Liver (tissue), 9 donors: ENCODE measurements around the gene TMEM45A. TPM values are rescaled to one million over a fixed set of nuclear protein-coding genes. Genes with fewer than 3 reads are reported as not detected.

ENCODE experiments used
- DNase-seq: peaks from one replicate; pipeline ENCODE4 v3.0.0-alpha.2; 2017; ENCODE audit warnings: low spot score
- H3K27ac ChIP-seq, 2 donors: one replicate each; pipeline ENCODE4 v1.7.0; 2013; ENCODE audit warnings: inconsistent platforms in 2 of 2, low read length in 2 of 2, control low read depth in 1 of 2, low read depth in 1 of 2, mild to moderate bottlenecking in 1 of 2
- H3K27me3 ChIP-seq, 4 donors: one replicate each; pipeline versions ENCODE4 v1.6.1 to v1.7.0; 2013; ENCODE audit warnings: low read length in 3 of 4, inconsistent platforms in 1 of 4, mild to moderate bottlenecking in 1 of 4, moderate library complexity in 1 of 4; ENCODE audit not compliant: control insufficient read depth in 4 of 4, insufficient read depth in 4 of 4
- H3K36me3 ChIP-seq, 4 donors: one replicate each; pipeline versions ENCODE4 v1.6.1 to v1.7.0; 2013; ENCODE audit warnings: low read length in 3 of 4, mild to moderate bottlenecking in 3 of 4, low read depth in 1 of 4, moderate library complexity in 1 of 4; ENCODE audit not compliant: control insufficient read depth in 4 of 4, insufficient read depth in 3 of 4
- H3K4me1 ChIP-seq, 4 donors: one replicate each; pipeline versions ENCODE4 v1.6.1 to v1.7.0; 2013; ENCODE audit warnings: low read length in 3 of 4, mild to moderate bottlenecking in 3 of 4, moderate library complexity in 1 of 4; ENCODE audit not compliant: control insufficient read depth in 4 of 4, insufficient read depth in 4 of 4
- H3K4me3 ChIP-seq, 3 donors: one replicate each; pipeline versions ENCODE4 v1.6.1 to v1.7.0; 2013; ENCODE audit warnings: low read length in 3 of 3, control low read depth in 1 of 3, low read depth in 1 of 3, mild to moderate bottlenecking in 1 of 3
- H3K9ac ChIP-seq, 2 donors: one replicate each; pipeline ENCODE4 v1.7.0; 2013; ENCODE audit warnings: low read length in 2 of 2, mild to moderate bottlenecking in 2 of 2, moderate library complexity in 2 of 2, control low read depth in 1 of 2, low read depth in 1 of 2
- H3K9me3 ChIP-seq, 4 donors: one replicate each; pipeline versions ENCODE4 v1.6.1 to v1.7.0; 2013; ENCODE audit warnings: low read length in 3 of 4; ENCODE audit not compliant: control insufficient read depth in 4 of 4
- ATF3 ChIP-seq: IDR thresholded peaks from 2 replicates; pipeline ENCODE4 v1.6.1; 2016; ENCODE audit warnings: antibody characterized with exemption
- EGR1 ChIP-seq, 2 donors: IDR thresholded peaks; 2 replicates each; pipeline ENCODE4 v1.6.1; 2016 to 2018; ENCODE audit warnings: antibody characterized with exemption in 2 of 2, low read depth in 2 of 2
- FOXA1 ChIP-seq: IDR thresholded peaks from 2 replicates; pipeline ENCODE4 v1.6.1; 2016; ENCODE audit warnings: antibody characterized with exemption
- FOXA2 ChIP-seq: IDR thresholded peaks from 2 replicates; pipeline ENCODE4 v1.6.1; 2016; ENCODE audit warnings: antibody characterized with exemption
- GABPA ChIP-seq, 2 donors: IDR thresholded peaks in 1 of 2; conservative IDR thresholded peaks in 1 of 2; 2 replicates each; pipeline ENCODE4 v1.6.1; 2016; ENCODE audit warnings: antibody characterized with exemption in 2 of 2, mild to moderate bottlenecking in 1 of 2, moderate library complexity in 1 of 2
- HNF4A ChIP-seq, 2 donors: conservative IDR thresholded peaks; 2 replicates each; pipeline ENCODE4 v1.6.1; 2016; ENCODE audit warnings: antibody characterized with exemption in 2 of 2, mild to moderate bottlenecking in 2 of 2
- HNF4G ChIP-seq: IDR thresholded peaks from 2 replicates; pipeline ENCODE4 v1.6.1; 2016; ENCODE audit warnings: antibody characterized with exemption
- JUND ChIP-seq, 2 donors: IDR thresholded peaks; 2 replicates each; pipeline ENCODE4 v1.6.1; 2016; ENCODE audit warnings: antibody characterized with exemption in 2 of 2
- NR2F2 ChIP-seq: IDR thresholded peaks from 2 replicates; pipeline ENCODE4 v1.6.1; 2016; ENCODE audit warnings: antibody characterized with exemption
- RAD21 ChIP-seq, 2 donors: IDR thresholded peaks; 2 replicates each; pipeline ENCODE4 v1.6.1; 2016; ENCODE audit warnings: antibody characterized with exemption in 2 of 2, mild to moderate bottlenecking in 2 of 2
- RXRA ChIP-seq, 2 donors: IDR thresholded peaks; 2 replicates each; pipeline ENCODE4 v1.6.1; 2017 to 2018; ENCODE audit warnings: antibody characterized with exemption in 2 of 2, mild to moderate bottlenecking in 1 of 2
- SP1 ChIP-seq: IDR thresholded peaks from 2 replicates; pipeline ENCODE4 v1.6.1; 2018; ENCODE audit warnings: antibody characterized with exemption, mild to moderate bottlenecking
- TAF1 ChIP-seq: conservative IDR thresholded peaks from 2 replicates; pipeline ENCODE4 v1.6.1; 2016; ENCODE audit warnings: antibody characterized with exemption, mild to moderate bottlenecking
- YY1 ChIP-seq: IDR thresholded peaks from 2 replicates; pipeline ENCODE4 v1.6.1; 2016; ENCODE audit warnings: antibody characterized with exemption, mild to moderate bottlenecking
- ZBTB33 ChIP-seq: IDR thresholded peaks from 2 replicates; pipeline ENCODE4 v1.6.1; 2016; ENCODE audit warnings: antibody characterized with exemption
- WGBS: extraction: QIAGEN DNeasy Blood & Tissue Kit; methylation state at CpG from one replicate; pipeline ENCODE4 v1.1.7; 2013; 5-methylcytosine and 5-hydroxymethylcytosine counted together
- polyA plus RNA-seq, 2 donors: library from polyadenylated mRNA; stranded (reverse) in 1 of 2; unstranded in 1 of 2; fragments of 200-250 nt in 1 of 2; fragments of >200 nt in 1 of 2; fragmentation: Nextera tagmentation in 1 of 2; extraction: Ambion mirVana in 1 of 2; gene quantifications; one replicate each; pipeline versions ENCODE4 v1.2.1 to v1.2.3, GENCODE V29; 2013 to 2015
- total RNA-seq, 2 donors: library from RNA; depleted of rRNA; stranded (reverse); fragments of >200 nt; gene quantifications; one replicate each; pipeline ENCODE4 v1.2.3, GENCODE V29; 2014
- TF ChIP-seq, protein P1 (sequence below): IDR thresholded peaks from 2 replicates; pipeline ENCODE4 v1.6.1; 2016; ENCODE audit warnings: antibody characterized with exemption
- TF ChIP-seq, protein P2 (sequence below): IDR thresholded peaks from 2 replicates; pipeline ENCODE4 v1.6.1; 2016; ENCODE audit warnings: antibody characterized with exemption, mild to moderate bottlenecking
- TF ChIP-seq, protein P3 (sequence below): fragments of 150-350 bp; IDR thresholded peaks from 2 replicates; pipeline ENCODE4 v1.5.1; 2017; ENCODE audit warnings: improper control_type of control experiment, low read depth, low read length; ENCODE audit not compliant: missing input control
- donor health status: healthy.
- donor health status: healthy.
- donor health status: healthy.
- donor health status: healthy.
- donor health status: healthy.

The TMEM45A gene
- total and polyA plus RNA-seq, 4 donors = 7.1 to 65.8 (median 45.1) TPM

DNA sequence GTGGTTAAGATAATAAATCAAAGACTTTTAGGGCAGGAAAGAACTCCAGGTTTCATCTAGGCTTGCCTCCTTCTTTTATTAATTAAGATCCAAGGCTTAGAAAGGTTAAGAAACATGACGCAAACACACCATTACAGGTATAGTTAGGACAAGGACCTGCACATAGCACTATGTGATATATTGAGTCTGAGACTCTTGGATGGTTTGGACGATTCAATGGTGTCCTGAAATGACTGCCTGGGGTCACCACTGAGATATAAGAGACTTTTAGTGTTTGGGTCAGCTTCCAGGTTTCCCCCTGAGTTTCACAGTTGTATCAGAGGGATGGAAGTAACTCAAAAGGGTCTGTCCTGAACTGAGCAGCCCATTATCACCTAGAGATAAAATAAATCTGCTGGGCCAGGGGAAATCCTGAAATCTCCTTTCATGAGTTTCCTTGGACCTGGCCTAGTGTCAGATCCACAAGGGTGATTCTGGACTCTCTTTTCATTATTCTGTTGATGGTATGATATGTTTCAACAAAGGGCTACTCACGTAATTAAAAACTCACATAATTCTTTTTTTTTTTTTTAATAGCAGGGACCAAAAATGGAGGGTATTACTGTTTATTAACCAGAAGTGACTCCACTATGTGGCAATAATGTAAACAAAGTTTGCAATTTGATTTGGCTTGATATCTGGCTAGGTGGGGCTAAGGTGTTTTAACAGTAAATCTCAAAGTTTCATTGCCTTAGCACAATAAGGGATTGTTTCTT, 61.4 kb downstream of the TMEM45A start:
- Histone ChIP-seq H3K27me3 (no peaks in the 10 kb centered on the region), H3K9me3 (no peaks in the 10 kb centered on the region), H3K27ac (peak overlapping the region; percentile 76 to 78), H3K4me1 (peaks cover 0 to 15% (median 5%) of the 10 kb centered on the region in 4 donors), H3K9ac (no peak overlapping the region), H3K36me3 (peaks cover 0 to 6% (median 0%) of the 10 kb centered on the region in 4 donors), H3K4me3 (no peak overlapping the region)
- DNase-seq = no peak
- TF ChIP-seq FOXA1 (peak; percentile 44), EGR1 (IDR thresholded peaks at IDR 0.05; ENCODE audit: low read depth in 2 of 2) (no peak), YY1 (peak; percentile 93), ZBTB33 (peak; percentile 40), NR2F2 (no peak), RAD21 (IDR thresholded peaks at IDR 0.05) (peak; percentile 8 to 39), ATF3 (peak; percentile 44), HNF4A (conservative IDR thresholded peaks at IDR 0.05) (peak in 1 of 2 donors; percentile 60), SP1 (no peak), RXRA (IDR thresholded peaks at IDR 0.05) (peak in 1 of 2 donors; percentile 69), GABPA (IDR thresholded peaks at IDR 0.05 in 1 of 2, conservative IDR thresholded peaks at IDR 0.05 in 1 of 2) (no peak), FOXA2 (peak; percentile 71), JUND (IDR thresholded peaks at IDR 0.05) (peak in 1 of 2 donors; percentile 75), HNF4G (no peak), TAF1 (no peak)
- TF ChIP-seq, protein P1, sequence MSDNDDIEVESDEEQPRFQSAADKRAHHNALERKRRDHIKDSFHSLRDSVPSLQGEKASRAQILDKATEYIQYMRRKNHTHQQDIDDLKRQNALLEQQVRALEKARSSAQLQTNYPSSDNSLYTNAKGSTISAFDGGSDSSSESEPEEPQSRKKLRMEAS = peak; percentile 76
- TF ChIP-seq, protein P2, sequence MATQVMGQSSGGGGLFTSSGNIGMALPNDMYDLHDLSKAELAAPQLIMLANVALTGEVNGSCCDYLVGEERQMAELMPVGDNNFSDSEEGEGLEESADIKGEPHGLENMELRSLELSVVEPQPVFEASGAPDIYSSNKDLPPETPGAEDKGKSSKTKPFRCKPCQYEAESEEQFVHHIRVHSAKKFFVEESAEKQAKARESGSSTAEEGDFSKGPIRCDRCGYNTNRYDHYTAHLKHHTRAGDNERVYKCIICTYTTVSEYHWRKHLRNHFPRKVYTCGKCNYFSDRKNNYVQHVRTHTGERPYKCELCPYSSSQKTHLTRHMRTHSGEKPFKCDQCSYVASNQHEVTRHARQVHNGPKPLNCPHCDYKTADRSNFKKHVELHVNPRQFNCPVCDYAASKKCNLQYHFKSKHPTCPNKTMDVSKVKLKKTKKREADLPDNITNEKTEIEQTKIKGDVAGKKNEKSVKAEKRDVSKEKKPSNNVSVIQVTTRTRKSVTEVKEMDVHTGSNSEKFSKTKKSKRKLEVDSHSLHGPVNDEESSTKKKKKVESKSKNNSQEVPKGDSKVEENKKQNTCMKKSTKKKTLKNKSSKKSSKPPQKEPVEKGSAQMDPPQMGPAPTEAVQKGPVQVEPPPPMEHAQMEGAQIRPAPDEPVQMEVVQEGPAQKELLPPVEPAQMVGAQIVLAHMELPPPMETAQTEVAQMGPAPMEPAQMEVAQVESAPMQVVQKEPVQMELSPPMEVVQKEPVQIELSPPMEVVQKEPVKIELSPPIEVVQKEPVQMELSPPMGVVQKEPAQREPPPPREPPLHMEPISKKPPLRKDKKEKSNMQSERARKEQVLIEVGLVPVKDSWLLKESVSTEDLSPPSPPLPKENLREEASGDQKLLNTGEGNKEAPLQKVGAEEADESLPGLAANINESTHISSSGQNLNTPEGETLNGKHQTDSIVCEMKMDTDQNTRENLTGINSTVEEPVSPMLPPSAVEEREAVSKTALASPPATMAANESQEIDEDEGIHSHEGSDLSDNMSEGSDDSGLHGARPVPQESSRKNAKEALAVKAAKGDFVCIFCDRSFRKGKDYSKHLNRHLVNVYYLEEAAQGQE = peak; percentile 56
- TF ChIP-seq, protein P3, sequence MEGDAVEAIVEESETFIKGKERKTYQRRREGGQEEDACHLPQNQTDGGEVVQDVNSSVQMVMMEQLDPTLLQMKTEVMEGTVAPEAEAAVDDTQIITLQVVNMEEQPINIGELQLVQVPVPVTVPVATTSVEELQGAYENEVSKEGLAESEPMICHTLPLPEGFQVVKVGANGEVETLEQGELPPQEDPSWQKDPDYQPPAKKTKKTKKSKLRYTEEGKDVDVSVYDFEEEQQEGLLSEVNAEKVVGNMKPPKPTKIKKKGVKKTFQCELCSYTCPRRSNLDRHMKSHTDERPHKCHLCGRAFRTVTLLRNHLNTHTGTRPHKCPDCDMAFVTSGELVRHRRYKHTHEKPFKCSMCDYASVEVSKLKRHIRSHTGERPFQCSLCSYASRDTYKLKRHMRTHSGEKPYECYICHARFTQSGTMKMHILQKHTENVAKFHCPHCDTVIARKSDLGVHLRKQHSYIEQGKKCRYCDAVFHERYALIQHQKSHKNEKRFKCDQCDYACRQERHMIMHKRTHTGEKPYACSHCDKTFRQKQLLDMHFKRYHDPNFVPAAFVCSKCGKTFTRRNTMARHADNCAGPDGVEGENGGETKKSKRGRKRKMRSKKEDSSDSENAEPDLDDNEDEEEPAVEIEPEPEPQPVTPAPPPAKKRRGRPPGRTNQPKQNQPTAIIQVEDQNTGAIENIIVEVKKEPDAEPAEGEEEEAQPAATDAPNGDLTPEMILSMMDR = no peak
- 58% methylated on average over 3 of the region's 3 CpGs for WGBS
